GM18526 (cell line): ENCODE results near the gene RAI2.

Experiments
- POLR2A ChIP-seq: IDR thresholded peaks from 3 replicates; pipeline ENCODE4 v1.6.1; 2011; ENCODE audit not compliant: insufficient read length; ENCODE audit errors: extremely low read depth

The RAI2 gene

DNA sequence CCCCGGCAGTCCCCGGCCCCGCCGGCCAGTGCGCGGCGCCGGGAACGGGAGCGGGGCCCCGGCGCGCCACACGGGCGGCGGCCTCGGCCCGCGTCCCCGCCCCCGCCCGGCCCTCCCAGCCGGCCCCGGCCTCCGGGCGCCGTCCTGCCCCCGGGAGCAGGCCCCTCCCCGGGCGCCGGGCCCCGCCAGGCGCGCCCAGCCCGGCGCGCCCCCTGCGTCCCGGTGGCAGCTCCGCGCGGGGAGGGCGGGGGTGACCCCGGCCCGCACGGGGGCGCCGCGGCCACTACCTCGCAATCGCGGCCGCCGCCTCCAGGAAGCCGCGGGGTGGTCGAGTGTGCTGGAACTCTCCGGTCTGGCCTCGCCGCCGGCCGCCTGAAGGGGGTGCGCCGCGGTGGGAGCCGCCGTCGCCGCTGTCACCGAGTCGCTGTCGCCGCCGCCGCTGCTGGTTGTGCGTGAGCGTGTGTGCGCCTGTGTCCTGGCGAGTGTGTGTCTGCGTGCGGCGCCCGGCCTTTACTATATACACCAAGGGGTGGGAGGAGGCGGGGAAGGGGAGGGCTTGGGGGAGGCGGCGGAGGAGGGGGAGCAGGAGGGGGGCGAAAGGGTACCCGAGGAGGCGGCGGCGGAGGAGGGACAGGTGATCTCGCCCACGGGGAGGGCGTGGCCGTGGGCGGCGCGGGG lies at the start of gene RAI2:
RAI2 (minus strand) TSS at position 488 of the 678 bp plus-strand sequence. CDS start 59,288 bp downstream, outside the sequence.
- TF ChIP-seq POLR2A, result no peak

GRCh38 chrX:17888421-17888820 lies 27.3 kb upstream of the RAI2 start:
- no peak for TF ChIP-seq POLR2A

- TF ChIP-seq POLR2A, result no peak
Measured at GRCh38 chrX:17882680-17883079, 21.6 kb upstream of the RAI2 start.

DNA sequence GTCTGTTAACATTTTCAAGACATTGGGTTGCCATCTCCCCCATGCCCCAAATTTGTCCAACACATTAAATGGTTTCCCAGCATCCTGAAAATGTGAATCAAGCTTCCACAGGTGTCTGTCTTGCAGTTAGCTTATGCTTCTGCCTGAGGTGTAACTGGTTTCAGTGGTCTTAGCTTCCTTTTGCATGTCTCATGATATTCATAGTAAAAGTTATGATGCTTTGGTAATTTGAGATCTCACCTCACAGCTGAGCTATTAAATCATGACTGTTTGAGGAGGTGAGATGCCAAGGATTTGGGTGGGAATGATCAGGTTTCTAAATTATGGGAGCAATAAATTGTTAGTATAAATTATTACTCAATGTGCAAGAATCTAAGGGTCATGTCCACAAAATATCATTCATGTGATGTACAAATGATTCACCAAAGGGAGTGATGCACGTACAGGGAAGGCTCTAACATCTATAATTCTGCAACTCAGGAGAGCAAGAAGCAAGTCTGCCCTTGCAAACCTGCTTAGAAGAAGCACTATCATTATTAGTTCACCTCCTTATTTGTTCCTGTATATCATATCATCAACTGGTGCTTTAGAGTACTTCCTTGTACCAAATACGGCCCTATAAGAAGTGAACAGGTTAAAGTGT lies 17.1 kb upstream of the RAI2 start:
- no peak for TF ChIP-seq POLR2A

DNA sequence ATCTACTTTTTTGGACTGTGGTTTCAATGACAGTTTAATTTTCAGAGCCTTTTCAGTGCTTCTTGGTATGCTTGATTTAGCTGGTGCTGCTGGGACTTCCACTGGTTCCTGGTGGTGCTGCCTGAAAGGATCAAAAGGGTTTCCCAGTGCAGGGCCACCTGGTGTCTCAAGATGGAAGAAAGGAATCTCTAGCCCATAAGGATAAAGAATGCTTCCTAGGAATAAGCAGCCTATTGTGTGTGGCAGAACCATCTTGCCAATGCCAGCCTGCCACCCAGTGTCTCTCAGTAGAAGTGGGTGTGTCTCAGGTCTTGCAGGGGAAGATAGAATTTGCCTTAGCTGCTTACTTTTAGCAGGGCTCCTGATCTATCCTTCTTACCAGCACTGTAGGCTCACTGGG lies 15.0 kb upstream of the RAI2 start:
- no peak for TF ChIP-seq POLR2A

DNA sequence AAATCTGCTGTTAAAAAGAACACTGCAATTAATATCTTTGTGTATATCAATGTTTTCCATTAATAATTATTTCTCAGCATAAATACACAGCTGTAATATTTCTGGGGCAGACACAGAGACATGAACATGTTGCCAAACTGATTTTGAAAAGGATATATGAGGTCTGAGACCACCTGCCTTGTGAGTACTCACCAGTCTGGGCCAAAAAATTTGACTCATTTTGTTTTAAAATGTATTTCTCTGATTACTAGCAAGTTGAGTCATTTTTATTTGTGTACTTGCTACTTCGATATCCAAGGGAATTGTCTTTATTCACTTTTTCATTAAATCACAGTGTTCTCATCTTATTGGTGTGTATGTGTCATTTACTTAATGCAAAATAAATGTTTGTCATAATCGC lies 8.5 kb upstream of the RAI2 start:
- TF ChIP-seq POLR2A, result no peak

- TF ChIP-seq POLR2A, result no peak
Measured at GRCh38 chrX:17861489-17862011, 452 bp upstream of the RAI2 start.

DNA sequence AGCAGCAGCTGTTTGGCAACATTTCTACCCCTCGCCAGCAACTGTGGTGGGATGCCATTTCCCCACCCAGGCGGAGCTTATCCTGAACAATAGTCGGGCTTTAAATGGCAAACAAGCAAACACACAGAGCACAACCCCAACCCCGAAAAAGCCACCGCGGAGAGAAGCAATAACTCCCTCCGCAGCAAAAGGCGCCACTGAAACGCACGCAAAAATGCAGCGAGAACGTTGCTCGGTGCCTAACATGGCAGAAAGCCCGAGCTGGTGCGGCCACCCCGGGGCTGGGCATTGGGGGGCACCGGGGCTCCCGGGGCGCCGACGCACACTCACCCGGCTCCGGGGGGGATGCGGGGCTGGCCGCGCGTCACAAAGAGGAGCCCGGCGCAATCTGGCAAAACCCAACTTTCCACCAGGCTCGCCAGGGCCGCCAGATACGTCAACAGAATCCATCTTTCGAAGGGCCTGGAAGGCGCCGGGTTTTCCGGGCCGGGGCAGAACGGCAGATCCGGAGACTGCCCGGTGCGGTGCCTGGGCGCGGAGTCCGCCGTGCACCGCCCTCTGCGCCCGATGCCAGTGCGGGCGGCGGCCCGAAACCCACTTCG lies 818 bp downstream of the RAI2 start:
- no peak for TF ChIP-seq POLR2A

DNA sequence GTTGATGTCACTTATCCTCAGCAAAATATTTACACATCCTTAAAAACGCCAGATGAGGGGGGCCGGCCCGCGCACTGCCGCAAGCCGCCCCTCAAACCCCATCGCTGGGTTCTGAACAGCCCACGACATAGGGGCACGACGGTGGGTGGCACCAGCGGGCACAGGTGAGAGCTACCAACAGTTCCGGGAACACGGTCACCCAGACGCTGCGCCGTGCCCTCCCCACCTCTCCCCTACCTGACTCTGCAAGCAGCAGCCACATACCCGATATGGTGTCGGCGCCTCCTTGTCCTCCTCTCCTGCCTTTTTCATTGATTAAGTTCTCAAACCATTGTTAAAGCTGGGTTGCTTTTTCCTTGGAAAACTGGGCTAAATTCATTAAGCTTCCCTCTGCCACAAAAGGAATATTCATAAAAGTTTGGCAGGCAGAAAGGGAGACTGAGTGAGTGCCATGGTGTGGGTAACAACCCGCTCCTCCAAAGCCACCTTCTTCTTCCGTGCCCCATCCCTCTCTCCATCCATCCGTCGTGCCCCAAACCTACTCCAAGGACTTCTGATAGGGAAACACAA lies 1.4 kb downstream of the RAI2 start:
- TF ChIP-seq POLR2A, result no peak

DNA sequence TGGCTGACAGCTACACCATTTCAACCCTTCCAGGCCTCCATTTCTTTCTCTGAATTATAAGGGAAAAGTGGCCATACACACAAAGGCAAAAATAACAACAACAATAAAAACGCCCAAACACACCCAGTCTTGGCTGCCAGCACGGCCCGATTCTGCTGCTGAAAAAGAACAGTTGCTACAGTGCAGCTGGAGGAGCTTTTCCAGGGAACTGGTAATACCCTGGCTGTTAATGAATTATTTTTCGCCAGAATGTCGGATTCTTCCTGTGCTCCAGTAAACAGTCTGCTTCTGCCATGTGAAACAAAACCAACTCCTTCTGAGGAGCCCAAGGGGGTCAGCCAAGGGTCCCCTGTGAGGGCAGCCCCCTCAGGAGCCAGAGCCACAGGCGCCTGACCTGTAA lies 6.6 kb downstream of the RAI2 start:
- no peak for TF ChIP-seq POLR2A

DNA sequence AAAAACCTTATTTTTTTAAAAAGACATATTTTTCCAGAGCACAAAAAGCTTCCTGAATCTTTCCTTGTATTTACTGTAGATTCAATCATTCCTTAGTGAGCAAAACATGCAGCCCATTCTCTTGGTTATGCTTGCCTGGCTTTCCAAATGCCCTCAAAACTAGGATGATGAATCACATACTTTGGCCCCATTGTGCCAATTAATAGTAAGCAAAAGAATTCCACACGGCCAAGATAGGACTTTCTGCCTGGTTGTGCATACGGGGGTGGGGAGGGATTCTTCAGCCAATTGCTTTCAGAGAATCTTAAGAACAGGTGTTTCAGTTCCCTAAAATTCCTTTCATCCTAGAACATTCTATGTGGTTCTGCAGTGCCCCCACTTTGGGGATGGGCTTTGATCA lies 7.0 kb downstream of the RAI2 start:
- TF ChIP-seq POLR2A, result no peak

- no peak for TF ChIP-seq POLR2A
Measured at GRCh38 chrX:17851874-17852273, 9.2 kb downstream of the RAI2 start.

DNA sequence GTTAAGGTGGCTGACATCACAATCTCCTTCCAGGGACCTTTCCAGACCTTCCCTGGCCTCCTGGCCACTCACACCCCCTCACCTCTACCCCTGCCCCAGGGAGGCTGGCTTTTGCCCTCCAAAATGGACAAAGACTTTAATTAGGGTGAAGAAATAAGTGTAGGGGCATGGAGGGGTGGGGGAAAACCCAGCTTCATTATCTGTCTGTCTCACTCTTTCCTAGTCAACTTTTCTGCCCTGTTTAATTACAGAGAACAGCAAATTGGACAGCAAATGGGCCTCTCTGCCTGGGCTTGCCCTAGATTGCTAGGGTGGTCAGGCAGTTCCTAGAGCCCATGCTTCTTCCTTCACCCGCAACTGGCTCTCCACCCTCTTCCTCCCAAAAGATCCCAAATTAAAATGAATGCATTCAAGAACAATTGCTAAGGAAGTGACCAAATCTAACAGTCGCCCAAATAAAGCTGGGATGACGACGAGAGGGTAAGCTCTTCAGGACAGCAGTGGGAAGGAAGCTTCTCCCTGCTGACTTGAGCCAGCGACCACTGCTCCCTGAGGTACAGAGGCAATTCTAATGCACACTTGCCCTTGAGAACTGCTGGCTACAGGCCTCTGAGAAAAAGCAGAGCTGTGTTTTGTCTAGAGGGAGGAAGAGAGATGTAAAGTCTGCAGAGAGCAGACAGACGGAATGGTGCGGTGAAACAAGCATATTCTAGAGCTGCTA lies 12.4 kb downstream of the RAI2 start:
- no peak for TF ChIP-seq POLR2A

- no peak for TF ChIP-seq POLR2A
Measured at GRCh38 chrX:17846045-17846444, 15.1 kb downstream of the RAI2 start.

DNA sequence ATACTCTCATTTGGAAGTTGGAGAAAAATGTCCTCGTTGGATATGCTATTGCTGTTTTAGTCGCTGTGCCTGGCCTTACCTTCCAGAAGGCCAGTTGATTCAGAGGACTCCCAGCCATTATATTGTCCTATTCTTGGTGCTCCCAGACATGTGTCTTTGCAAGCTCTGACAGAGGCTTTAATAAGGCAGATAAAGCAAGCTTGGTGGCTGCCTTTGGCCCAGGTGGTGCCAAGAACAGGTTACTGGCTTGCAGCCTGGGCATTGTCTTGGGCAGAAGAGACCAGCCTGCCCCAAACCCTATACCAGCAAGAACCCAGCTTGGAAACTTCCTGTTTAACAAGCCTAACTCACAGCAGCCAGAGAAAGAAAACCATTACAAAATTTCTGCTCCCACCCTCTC lies 16.9 kb downstream of the RAI2 start:
- no peak for TF ChIP-seq POLR2A
